ENCODE data around the gene LEF1.
A peak's percentile ranks its signal among the peaks of the same experiment; 100 is the strongest.

The LEF1 gene

GRCh38 chr4:108109111-108109510, 59.6 kb downstream of the LEF1 start:
- no peak for DNase-seq

DNA sequence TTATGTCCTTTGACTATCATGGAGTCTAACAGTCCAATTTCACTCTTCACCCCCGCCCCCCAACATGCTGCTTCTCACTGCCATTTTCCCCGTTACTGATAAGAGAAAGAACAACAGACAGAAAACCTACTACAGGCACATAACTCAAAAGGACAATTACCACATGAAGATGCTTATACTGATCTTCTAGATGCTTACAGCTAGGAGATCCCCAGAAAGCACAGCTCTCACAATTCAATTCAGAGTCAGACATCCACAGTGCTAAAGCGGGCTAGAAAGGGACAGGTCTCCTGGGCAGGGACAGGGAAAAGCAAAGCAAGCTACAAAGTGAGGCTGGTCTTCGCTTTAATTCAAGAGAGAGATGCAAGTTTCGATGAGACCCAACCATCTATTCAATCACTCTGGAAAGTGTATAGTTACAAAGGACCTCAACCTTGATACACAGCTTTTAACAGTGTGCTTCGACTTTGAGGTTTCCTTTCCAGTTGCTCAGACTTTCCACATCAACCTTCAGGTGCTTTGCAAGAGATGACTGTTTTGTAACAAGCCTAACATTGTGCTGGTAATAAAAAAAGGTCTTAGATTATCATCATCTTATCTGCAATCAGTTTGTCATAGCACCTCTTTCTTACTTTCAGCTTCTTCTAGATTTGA, 60.9 kb downstream of the LEF1 start:
- peak; percentile 50 for DNase-seq

DNA sequence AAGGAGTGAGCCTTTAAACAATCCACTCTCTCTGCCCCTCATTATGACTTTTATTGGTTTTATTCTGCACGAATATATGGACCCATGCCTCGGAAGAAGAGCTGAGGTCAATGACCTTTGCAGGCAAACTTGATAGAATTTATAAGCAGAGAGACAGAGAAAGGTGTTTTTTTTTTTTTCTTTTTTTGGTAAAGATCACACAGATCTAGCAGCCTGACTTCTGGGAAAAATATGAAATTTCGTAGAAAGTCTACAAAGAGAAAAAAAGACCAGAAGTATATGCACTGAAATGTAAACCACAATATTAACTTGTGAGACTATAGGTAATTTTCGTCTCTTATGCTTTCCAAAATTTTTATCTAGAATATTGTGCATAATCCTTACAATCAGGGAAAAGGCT, 61.6 kb downstream of the LEF1 start:
- peak; percentile 65 for DNase-seq

- no peak for DNase-seq
Measured at GRCh38 chr4:108106186-108106585, 62.5 kb downstream of the LEF1 start.

- no peak for DNase-seq
Measured at GRCh38 chr4:108103099-108103862, 65.5 kb downstream of the LEF1 start.

DNA sequence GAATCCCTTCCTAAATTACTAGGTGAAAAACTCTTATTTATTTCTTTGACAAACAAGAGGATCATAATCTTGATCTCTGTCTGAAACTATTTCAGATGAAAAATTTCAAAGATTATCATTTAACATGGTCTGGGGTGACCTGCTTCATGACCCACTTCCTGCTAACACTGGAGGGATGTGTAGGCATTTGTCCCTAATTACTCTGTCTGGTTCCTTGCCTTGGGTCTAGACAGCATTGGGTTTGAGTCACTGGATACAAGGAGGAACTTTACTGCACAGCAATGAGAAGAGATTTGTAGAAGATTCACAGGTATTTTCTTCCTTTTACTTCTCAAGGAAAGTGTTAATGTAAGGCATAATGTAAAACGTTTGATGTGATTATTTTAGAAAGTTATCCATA, 67.9 kb downstream of the LEF1 start:
- no peak for DNase-seq

DNA sequence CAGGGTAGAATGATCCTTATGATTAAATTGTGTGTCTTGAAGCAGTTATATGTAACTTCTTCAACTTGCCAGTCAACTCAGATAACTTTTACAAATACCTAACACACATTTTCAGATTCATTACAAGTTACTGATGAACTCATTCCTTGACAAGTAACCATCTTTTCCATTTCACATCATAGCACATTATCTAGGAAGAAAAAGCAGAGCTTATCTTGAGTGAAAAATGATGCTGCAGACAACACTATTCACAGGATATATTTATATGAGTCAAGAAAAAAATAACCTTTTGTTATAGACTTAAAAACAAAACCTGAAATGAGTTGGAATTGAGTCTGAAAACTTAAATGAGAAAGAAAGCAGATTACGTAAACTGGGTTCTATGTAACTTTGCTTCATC, 68.9 kb downstream of the LEF1 start:
- DNase-seq = no peak

DNA sequence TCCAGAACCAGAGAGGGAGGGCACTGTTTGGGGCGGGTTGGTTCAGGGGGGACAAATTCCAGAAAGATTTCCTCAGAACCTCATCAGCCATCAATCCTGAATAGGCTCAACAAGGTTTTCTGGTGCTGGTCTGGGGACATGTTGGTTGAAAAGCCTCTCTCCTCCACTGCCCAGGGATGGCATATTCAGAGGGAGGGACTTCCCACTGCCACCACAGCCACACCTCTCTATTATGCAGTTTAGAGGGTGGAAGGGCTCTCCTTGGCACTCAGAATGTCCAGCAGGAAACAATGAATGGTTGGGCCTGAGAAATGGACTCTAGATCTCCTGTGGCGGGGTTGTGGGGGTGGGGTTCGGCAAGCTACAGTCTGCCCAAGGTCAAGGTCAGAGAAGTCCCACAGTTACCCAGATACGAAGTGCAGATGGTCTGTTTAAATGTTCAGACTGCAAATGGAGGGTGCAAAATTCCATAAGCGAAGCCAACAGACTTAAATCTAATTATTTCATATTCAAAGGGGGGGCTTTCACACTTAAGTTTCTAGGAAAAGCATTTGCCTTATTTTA, 70.7 kb downstream of the LEF1 start:
- no peak for DNase-seq

DNA sequence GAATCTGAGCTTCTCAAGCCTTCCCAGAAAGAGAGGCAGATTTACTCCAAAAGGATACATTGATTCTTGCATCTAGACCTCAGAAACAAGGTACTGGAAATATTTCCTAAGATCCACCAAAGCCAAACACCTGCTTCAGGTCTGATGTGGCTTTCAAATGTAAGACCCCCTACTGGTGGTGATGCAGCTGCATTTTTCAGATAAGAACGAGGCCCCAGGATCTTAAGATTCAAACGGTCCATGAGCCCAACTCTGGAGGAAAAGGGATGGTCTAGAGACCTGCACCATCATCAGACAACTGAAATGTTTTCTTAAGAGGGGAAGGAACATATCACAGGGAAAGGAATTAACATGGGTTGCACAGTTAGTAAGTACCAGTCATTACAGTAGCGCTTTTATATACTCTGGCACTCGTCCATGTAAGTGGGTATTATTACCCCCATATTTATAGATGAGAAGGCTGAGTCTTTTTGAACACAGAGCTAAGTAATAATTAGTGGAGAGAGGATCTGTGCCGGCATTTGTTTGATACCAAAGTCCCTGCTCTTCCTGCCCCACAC, 73.7 kb downstream of the LEF1 start:
- DNase-seq = no peak

DNA sequence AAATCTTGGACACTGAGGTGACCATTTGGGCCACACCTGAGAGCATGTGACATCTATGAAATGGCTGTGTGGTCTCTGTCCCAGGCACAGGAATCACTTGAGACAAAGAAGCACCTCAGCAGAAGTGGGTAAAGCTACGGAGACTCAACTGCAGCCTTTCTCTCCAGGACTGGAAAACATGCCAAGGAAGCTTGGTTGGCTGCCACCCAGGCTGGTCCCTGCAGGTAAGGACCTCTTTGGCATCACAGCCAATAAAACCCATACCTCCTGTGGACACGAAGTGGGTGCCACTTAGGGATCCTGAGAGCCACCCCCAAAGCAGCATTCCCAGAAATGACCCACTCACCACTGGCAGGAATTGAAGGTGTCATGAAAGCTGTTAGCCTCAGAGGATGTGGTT, 74.6 kb downstream of the LEF1 start:
- DNase-seq = no peak

DNA sequence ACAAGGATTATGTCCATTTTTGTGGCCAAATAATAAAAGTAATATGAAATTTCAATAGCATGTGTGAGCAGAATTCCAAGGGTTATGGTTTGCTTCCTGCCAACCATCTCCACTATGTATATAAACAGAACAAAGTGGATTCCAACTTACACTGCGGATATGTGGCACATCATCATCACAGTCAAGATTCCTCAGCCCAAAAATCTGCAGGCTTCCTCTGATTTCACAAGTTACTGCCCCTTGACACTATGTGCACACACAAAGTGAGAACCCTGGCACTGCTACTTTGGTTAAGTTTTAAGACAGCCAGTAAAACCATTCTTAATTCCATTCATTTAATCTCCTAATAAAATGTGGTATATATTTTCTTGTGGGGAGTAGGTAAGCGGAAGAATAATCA, 76.4 kb downstream of the LEF1 start:
- no peak for DNase-seq

DNA sequence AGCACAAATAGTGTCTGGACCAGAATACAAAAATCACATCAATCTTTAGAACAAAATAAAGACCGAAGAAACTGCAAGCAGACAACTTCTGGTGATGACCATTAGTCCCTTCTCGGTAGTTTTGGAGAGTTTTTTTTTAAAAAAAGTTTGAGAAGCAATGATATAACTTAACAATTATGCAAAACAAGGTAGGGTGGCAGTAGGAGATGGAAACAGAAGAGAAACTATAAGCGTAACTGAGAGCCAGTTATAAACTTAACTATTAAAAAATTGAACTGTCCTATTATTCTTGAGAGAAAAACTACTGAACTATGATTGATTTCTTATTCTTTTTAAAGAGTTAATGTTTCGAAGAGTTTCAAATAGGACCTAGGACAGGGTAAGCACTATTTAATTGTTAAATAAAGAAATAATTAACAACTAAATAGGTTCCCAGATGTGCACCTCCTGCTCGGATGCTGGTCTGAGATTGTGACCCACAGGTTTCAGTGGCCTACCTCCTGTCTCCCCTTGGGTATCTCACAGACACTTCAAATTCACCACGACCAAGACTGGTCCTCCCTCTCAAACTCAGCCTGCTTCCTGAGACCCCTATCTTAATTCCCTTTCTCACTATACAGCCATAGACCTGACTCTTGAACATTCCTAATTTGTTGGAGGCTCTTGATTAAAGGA, 81.3 kb downstream of the LEF1 start:
- no peak for DNase-seq

DNA sequence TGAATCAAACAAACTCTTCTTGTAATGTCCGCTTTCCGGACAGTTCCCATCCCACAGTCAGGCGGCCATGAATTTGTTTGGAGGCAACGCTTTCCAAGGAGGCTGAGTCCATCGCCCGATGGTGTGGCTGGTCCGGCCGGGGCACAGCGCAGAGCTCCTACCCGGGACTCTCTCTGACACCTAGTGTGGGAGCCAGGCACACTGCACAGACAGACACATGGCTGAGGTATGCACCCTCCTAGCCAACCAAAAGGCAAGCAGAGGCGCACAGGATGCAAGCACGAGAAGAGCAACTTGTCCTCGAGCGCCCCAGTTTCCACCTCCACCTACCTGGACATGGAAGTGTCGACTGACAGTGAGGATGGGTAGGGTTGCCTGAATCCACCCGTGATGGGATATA, 87.5 kb downstream of the LEF1 start:
- no peak for DNase-seq

DNA sequence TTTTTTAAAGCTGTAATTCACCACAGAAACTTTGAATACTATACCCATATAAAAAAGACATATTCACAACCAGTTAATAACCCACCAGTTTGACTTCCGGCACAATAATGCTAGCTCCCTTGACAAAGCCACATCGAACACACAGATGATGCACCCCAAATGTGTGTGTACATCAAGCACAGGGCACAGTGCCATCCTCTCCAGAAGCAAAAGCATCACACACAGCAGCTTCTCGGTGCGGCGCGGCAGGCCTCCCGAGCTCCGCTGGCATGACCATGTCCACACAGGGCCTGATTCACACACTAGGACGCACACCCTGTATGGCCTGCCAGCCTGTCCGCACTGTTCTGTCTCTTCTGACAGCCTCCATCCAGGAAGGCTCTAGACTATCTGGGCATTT, 88.0 kb downstream of the LEF1 start:
- no peak for DNase-seq

GRCh38 chr4:108078024-108078733, 90.6 kb downstream of the LEF1 start:
- no peak for DNase-seq

- no peak for DNase-seq
Measured at GRCh38 chr4:108072300-108072699, 96.4 kb downstream of the LEF1 start.

- no peak for DNase-seq
Measured at GRCh38 chr4:108070775-108071174, 98.0 kb downstream of the LEF1 start.

DNA sequence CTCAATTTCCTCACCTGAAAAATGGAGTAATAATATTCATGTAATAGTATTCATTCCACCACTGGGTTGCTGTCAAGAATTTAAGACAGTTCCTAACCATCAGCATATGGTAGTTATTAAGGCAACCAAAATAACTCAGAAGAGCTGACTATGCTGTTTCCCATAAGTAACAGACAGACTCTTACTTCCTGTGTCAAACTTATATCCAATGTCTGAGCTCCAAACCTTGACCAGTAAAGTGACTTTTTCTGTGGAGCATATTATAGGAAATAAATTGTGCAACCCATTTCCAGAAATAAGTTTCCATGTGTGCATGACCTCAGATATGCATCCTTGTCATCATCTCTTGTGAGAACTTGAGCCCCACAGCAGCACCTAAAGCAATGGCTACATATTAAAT, 100.3 kb downstream of the LEF1 start:
- DNase-seq = no peak

GRCh38 chr4:108060686-108061321, 107.9 kb downstream of the LEF1 start:
- no peak for DNase-seq

DNA sequence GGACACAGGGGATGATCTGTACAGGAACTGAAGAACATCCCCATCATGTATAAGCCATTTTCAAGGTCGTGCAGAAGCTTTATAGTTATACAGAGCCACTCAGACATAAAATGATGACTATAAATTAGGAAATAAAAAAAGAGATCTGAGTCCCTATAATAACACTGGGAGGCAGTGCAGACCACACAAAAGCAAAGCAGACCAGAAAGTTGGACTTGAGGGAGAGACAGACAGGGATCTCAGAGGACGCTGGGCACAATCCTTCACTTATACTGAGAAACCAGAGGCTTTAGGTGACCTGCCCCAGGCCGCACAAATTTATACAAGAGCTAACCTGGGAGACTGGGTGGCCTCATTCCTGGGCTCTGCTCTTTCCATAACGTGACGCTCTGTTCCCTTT, 108.6 kb downstream of the LEF1 start:
- peak; percentile 36 for DNase-seq

DNA sequence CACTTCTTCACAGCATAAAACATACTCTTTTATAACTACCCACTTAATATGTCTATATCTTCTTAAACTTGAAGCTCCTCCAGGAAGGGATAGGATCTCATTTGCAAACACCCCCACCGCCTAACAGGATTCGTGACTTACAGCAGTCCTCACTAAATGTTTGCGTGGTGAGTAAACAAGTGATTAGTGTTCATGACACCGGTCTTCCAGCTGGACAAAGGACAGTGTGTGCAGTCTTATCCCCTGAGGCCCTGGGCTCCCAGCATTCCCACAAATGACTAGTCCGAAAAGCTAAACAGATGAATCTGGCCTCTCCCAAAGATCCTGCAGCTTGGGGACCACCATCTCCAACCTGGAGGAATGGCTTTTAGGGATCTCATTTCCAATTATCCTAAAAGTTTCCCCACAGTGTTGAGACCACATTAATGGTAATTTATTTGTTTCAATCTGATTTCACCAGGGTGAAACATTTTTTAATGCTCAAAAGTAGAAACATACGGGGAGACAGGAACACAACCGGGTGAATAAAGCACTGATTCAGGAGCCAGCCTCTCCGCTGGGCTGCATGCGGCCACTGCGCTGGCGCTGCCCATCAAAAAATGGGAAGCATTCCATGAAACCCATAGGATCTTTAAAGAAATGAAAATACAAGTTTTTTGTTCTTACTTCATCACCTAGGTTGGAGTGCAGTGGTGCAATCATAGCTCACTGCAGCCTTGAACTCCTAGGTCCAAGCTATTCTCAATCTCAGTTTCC, 109.9 kb downstream of the LEF1 start:
- no peak for DNase-seq

GRCh38 chr4:108056418-108056817, 112.3 kb downstream of the LEF1 start:
- no peak for DNase-seq

All from OCI-M1 (cell line).